ENCODE data around the gene ZKSCAN5.
"Not testable (repeated sequence)": the region's sequence is repeated elsewhere in the genome, so short reads cannot be mapped to it uniquely, and the experiment has no call there.

The ZKSCAN5 gene

DNA sequence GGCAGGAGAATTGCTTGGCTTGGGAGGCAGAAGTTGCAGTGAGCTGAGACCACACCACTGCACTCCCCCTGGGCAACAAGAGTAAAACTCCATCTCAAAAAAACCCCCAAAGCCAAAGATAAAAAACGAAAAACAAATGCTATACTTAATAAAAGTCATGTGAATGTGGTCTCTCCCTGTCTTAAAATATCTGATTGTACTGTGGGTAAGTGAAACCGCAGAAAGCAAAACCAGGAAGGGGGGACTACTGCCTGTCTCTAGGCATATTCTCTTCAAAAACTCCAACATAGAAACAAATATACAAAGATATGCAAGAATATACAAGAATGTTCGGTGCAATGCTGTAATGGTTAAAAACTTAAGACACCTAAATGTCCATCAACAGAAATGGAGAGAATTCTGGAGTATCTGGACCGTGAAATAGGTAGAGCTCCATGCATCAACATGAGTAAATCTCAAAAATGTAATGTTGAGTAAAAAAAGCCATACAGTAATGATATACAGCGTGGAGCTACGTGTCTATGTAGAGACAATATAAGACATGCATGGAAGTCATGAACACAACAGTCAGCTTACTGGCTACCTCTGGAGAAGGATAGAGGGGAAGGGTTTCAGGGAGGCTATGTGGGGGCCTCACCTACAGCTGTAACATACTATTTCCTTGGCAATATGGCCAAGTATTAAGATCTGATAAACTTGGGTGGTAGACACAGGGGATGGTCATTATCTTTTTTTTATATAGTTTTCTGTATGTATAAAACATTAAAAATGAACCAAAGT, 6.5 kb upstream of the ZKSCAN5 start:
- no peak for DNase-seq (ENCODE audit: low read depth in 2 of 2)

GRCh38 chr7:99498546-99498944, 5.9 kb upstream of the ZKSCAN5 start:
- no peak for DNase-seq (ENCODE audit: low read depth in 2 of 2)

- no peak for DNase-seq (ENCODE audit: low read depth in 2 of 2)
These were observed 5.1 kb upstream of the ZKSCAN5 start for GRCh38 chr7:99499371-99499720.

- peak; percentile 80 to 87 for DNase-seq (ENCODE audit: low read depth in 2 of 2)
These were observed 4.5 kb upstream of the ZKSCAN5 start, which contains the start of gene ZNF394 for GRCh38 chr7:99499721-99500636. TSS of gene ZNF394 (minus strand) at chr7:99500281. CDS start at chr7:99500093, 188 bp downstream.

- DNase-seq (ENCODE audit: low read depth in 2 of 2): no peak
These were observed 3.8 kb upstream of the ZKSCAN5 start for GRCh38 chr7:99500637-99501009.

GRCh38 chr7:99501236-99501635, 3.2 kb upstream of the ZKSCAN5 start:
- DNase-seq (ENCODE audit: low read depth in 2 of 2): not testable (repeated sequence)

GRCh38 chr7:99504281-99504602, 220 bp upstream of the ZKSCAN5 start:
- DNase-seq (ENCODE audit: low read depth in 2 of 2): no peak

DNA sequence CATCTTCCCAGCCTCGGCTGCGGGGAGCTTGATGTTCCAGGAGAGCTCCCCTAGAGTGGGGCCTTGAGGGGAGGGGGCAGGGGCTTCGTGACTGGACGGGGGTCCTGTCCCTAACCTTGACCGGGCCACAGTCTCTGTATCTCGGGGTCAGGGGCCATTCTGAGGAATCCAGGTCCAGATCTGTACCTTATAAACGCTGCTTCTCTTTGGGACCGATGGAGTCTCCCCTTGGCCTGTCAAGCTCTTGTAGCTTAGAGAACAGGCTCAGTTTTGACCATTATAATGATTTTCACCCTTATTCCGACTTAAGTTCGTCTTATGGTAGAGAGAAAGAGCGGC, 831 bp downstream of the ZKSCAN5 start:
- DNase-seq (ENCODE audit: low read depth in 2 of 2): no peak

DNA sequence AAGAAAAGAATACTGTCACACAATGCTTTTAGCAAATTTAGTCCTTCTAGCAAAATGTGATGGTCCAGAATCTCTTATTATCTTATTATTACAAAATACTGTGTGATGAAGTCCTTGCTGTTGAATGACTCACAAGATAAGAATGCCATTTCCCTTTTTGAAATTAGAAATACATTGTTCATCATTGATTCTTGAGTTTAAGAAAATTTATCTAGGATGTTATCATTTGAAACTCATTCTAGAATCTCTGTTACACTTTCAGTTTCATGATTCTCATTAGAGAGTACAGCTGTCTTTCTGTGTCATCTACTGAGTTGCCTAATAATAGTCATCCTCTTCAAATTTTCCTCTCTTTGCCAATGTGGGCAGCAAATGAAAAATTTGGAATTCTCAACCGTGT, 9.6 kb downstream of the ZKSCAN5 start:
- DNase-seq (ENCODE audit: low read depth in 2 of 2): no peak

DNA sequence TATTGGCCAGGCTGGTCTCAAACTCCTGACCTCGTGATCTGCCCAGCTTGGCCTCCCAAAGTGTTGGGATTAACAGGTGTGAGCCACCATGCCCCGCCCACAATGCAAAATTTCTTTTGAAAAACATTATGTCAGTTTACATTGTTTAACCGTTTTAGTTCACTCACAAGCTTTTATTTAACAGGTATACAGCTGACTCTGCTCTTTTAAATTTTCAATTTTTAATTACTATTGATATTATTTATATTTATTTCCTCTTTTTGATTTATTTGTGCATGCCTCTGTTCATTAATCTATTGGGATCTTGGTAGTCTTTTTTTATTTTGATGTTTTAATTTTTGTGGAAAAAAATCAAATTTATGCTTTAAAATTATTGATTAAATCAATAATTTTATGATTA, 16.9 kb downstream of the ZKSCAN5 start:
- DNase-seq (ENCODE audit: low read depth in 2 of 2): no peak

GRCh38 chr7:99525713-99526440, 21.4 kb downstream of the ZKSCAN5 start:
- DNase-seq (ENCODE audit: low read depth in 2 of 2): no peak

DNA sequence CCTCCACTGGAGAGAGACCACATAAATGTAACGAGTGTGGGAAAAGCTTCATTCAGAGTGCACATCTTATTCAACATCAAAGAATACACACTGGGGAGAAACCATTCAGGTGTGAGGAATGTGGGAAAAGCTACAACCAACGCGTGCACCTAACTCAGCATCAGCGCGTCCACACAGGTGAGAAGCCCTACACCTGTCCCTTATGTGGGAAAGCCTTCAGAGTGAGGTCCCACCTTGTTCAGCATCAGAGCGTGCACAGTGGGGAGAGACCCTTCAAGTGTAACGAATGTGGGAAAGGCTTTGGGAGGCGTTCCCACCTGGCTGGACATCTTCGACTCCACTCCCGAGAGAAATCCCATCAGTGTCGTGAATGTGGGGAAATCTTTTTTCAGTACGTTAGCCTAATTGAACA, 26.9 kb downstream of the ZKSCAN5 start:
- no peak for DNase-seq (ENCODE audit: low read depth in 2 of 2)

- DNase-seq (ENCODE audit: low read depth in 2 of 2): no peak
These were observed 31.2 kb downstream of the ZKSCAN5 start for GRCh38 chr7:99535667-99536066.

DNA sequence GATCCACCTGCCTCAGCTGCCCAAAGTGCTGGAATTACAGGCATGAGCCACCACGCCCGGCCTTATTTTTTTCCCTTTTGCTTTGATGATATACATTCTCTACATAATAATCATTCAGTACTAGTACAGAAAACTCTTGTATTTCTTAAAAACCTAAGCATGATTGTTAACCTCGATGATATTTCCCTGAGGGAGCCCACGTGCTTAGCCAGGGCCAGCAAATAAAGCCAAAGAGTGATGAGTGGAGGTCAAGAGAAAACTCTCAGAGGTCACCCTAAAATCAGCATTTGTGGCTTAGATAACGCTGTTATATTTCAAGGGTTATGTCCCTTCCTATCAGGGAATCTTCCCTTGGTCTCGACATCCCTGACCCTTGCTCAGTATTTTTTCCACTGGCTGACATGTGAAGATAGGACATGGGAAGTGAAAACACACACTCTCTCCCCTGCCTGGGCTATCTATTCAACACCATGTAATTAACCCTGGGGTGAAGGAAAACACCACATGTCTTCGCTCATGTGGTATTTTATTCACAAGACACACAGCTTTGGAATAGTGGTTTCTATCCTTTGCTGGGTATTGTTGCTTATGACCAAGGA, 34.9 kb downstream of the ZKSCAN5 start:
- DNase-seq (ENCODE audit: low read depth in 2 of 2): no peak

DNA sequence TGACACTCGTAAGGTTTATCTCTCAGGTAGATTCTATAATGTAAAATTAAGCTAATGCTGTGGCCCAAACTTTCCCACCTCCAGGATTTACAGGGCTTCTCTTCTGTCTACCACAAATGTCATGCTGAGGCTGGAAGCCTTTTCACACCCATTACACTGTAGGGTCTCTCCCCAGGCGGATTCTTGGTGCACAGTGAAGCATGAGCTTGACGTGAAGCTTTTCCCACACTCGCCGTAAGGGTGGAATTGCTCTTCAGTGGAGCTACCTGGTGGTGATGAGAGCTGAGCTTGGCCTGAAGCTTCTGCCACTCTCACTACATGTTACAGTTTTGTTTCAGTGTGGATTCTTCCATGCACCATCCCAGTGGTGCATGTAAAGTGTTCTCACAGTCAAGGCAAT, 36.1 kb downstream of the ZKSCAN5 start:
- no peak for DNase-seq (ENCODE audit: low read depth in 2 of 2)

DNA sequence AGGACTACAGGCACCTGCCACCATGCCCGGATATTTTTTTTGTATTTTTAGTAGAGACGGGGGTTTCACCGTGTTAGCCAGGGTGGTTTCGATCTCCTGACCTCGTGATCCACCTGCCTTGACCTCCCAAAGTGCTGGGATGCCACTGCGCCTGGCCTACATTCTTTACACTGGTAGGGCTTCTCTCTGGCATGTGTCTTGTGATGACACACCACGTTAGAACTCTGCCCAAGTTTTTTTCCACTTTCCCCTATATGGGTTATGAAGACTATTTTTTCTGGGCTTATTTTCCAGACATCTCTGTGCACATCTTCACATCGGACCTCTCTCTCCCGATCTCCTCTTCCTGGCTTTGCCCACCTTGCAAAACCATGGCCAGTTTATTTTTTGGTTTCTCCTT, 36.8 kb downstream of the ZKSCAN5 start:
- DNase-seq (ENCODE audit: low read depth in 2 of 2): no peak

DNA sequence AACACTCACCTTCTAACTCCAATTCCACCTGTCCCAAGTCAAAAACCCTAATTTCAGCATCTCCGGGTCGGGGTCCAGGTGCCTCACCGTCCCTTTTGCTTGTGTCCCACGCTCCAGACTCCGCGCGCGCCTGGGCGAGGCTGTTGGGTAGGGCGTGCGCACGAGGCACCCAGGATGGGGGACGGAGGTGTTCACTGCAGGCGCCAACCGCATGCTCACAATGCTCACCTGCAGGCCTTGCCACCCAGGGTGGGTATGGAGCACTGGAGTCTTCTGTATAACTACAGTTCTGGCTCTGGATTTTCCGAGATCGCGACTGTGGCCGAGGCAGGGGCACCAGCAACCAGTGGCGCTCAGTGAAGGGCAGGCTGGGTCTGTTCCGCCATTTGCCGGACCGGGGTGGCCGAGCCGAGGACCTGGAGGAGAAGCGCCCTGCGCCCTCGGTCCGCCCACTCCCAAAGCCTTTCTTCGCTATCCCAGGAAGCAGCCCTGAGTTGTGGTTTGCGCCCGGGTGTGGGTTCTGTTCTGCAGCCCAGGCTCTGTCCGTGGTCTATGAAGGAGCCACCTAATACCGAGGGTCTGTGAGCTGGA, 38.7 kb downstream of the ZKSCAN5 start:
- DNase-seq (ENCODE audit: low read depth in 2 of 2): no peak

- DNase-seq (ENCODE audit: low read depth in 2 of 2): no peak
These were observed 39.5 kb downstream of the ZKSCAN5 start for GRCh38 chr7:99543916-99544315.

GRCh38 chr7:99545308-99545707, 40.8 kb downstream of the ZKSCAN5 start:
- DNase-seq (ENCODE audit: low read depth in 2 of 2): not testable (repeated sequence)

DNA sequence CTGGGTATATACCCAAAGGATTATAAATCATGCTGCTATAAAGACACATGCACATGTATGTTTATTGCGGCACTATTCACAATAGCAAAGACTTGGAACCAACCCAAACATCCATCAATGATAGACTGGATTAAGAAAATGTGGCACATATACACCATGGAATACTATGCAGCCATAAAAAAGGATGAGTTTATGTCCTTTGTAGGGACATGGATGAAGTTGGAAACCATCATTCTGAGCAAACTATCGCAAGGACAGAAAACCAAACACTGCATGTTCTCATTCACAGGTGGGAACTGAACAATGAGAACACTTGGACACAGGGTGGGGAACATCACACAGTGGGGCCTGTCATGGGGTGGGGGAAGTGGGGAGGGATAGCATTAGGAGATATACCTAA, 45.1 kb downstream of the ZKSCAN5 start:
- not testable (repeated sequence) for DNase-seq (ENCODE audit: low read depth in 2 of 2)

DNA sequence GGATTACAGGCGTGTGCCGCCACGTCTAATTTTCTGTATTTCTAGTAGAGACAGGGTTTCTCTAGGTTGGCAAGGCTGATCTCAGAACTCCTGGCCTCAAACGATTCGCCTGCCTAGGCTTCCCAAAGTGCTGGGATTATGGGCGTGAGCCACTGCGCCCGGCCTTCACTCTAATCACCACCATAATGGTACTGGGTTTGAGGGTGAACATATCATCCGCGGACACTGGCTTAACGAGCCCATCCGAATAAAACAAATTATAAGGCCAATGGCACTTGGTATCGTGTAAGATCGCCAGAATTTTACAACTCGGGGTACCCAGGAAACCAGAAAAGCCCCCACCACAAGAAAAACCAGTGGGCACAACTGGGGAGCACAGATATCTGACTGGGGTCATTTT, 46.9 kb downstream of the ZKSCAN5 start:
- DNase-seq (ENCODE audit: low read depth in 2 of 2): no peak
